Adrenal gland (tissue), 12 donors: ENCODE results near the gene SLC22A12. TPM values are rescaled to one million over a fixed set of nuclear protein-coding genes. Genes with fewer than 3 reads are reported as not detected.
A peak's percentile ranks its signal among the peaks of the same experiment; 100 is the strongest.

Source experiments
- DNase-seq, 7 donors: peaks; one replicate each; pipeline ENCODE4 v3.0.0-alpha.2; 2019 to 2020
- H3K27ac ChIP-seq, 5 donors: fragments of 200-600 bp; sonication (generic) in 4 of 5; 1 replicate in 3 of 5; 2 replicates in 2 of 5; pipeline versions ENCODE4 v1.5.1 to v1.8.0; 2016 to 2020; ENCODE audit warnings: mild to moderate bottlenecking in 1 of 5
- H3K27me3 ChIP-seq: fragments of 200-600 bp; 2 replicates; pipeline ENCODE4 v1.8.0; 2021
- H3K36me3 ChIP-seq, 2 donors: fragments of 200-600 bp; replicated peaks in 1 of 2; 1 replicate in 1 of 2; 2 replicates in 1 of 2; pipeline versions ENCODE4 v1.5.1 to v1.8.0; 2018 to 2022
- H3K4me1 ChIP-seq, 2 donors: fragments of 200-600 bp; replicated peaks in 1 of 2; 1 replicate in 1 of 2; 2 replicates in 1 of 2; pipeline versions ENCODE4 v1.5.1 to v1.8.0; 2018 to 2021
- H3K4me3 ChIP-seq, 4 donors: fragments of 200-600 bp; sonication (generic) in 3 of 4; one replicate each; pipeline ENCODE4 v1.5.1; 2016 to 2018
- H3K9me3 ChIP-seq, 3 donors: fragments of 200-600 bp; sonication (generic) in 1 of 3; replicated peaks in 1 of 3; 1 replicate in 2 of 3; 2 replicates in 1 of 3; pipeline versions ENCODE4 v1.5.1 to v1.8.0; 2016 to 2021
- CTCF ChIP-seq, 6 experiments: fragments of 450-650 bp in 4 of 6; fragments of 200-600 bp in 2 of 6; sonication (generic) in 1 of 6; IDR thresholded peaks; 1 replicate in 5 of 6; 2 replicates in 1 of 6; pipeline versions ENCODE4 v1.5.1 to v1.8.0; 2016 to 2021; ENCODE audit warnings: antibody characterized with exemption in 6 of 6, mild to moderate bottlenecking in 2 of 6, moderate library complexity in 1 of 6
- POLR2A ChIP-seq, 2 donors: fragments of 450-650 bp; IDR thresholded peaks; one replicate each; pipeline ENCODE4 v1.6.1; 2017; ENCODE audit warnings: antibody characterized with exemption in 2 of 2, mild to moderate bottlenecking in 2 of 2, moderate library complexity in 1 of 2
- WGBS, 4 donors: extraction: QIAGEN DNeasy Blood & Tissue Kit in 2 of 4; methylation state at CpG; one replicate each; pipeline versions ENCODE4 v1.1.5 to v1.1.7; 2013 to 2017; 5-methylcytosine and 5-hydroxymethylcytosine counted together
- intact Hi-C, 2 donors: fragments of 100-400 bp; cut with DNase I; formaldehyde crosslinking; loops; one replicate each; pipeline versions ENCODE4 v1.14.1 to v1.15.0; 2022 to 2023
- polyA plus RNA-seq, 3 donors: library from polyadenylated mRNA; stranded (reverse); fragments of 200-250 nt in 2 of 3; fragments of 350-450 nt in 1 of 3; fragmentation: Illumina TruSeq in 1 of 3; extraction: RNeasy Lipid Tissue Mini Kit (QIAGEN cat#74804) in 1 of 3; gene quantifications; one replicate each; pipeline ENCODE4 v1.2.3, GENCODE V29; 2013 to 2014
- total RNA-seq, 9 donors: library from RNA; depleted of rRNA in 4 of 9; stranded (reverse); fragments of >200 nt in 4 of 9; fragments of 120-200 nt in 1 of 9; fragmentation: NEBNext Ultra II Directional in 1 of 9; extraction: Animal tissue kit (Norgen Biotek cat#: 25700) in 1 of 9; gene quantifications; one replicate each; pipeline versions ENCODE4 v1.1.0 to v1.2.4, GENCODE V29; 2013 to 2023
- donor health status: healthy with polysubstance abuse.
- donor health status: Bipolar disorder and iron deficiency.
- donor health status: DM: yes; HTN: yes; CAD: no.
- donor health status: DM: no; HTN: no; CAD: no.
- donor health status: DM: no; HTN: no; CAD: no.
- donor health status: DM: yes; HTN: yes; CAD: no.

Gene SLC22A12
- total and polyA plus RNA-seq, 12 donors: not detected

GRCh38 chr11:64637334-64638017 lies 46.5 kb downstream of the SLC22A12 start:
- DNase-seq: no peak
- Histone ChIP-seq H3K9me3 (no peaks in the 10 kb centered on the region), H3K27me3 (peaks cover 6% of the 10 kb centered on the region), H3K4me1 (no peaks in the 10 kb centered on the region), H3K27ac (peak overlapping the region in 1 of 5 donors; percentile 30), H3K36me3 (no peaks in the 10 kb centered on the region), H3K4me3 (no peak overlapping the region)
- 67 to 74% (median 72%) methylated on average over 6 to 15 of the region's 15 CpGs for WGBS, 4 donors
- intact Hi-C loops: no loop called here
- no peak for TF ChIP-seq CTCF (IDR thresholded peaks at IDR 0.05)
- TF ChIP-seq POLR2A (IDR thresholded peaks at IDR 0.05): no peak

- H3K27me3 ChIP-seq: peaks cover 7% of the 10 kb centered on the region
- peak overlapping the region in 1 of 5 donors; percentile 30 for H3K27ac ChIP-seq
- intact Hi-C loops: no loop called here
- 47 to 80% (median 55%) methylated on average over 16 to 37 of the region's 37 CpGs for WGBS, 4 donors
- H3K9me3 ChIP-seq: no peaks in the 10 kb centered on the region
- H3K4me1 ChIP-seq: no peaks in the 10 kb centered on the region
- H3K36me3 ChIP-seq: no peaks in the 10 kb centered on the region
- peak overlapping the region in 1 of 4 donors; percentile 15 for H3K4me3 ChIP-seq
- TF ChIP-seq CTCF (IDR thresholded peaks at IDR 0.05) (no peak), POLR2A (IDR thresholded peaks at IDR 0.05) (no peak)
- DNase-seq: peak in 1 of 7 donors; percentile 63
Observed at GRCh38 chr11:64638018-64638665, 47.1 kb downstream of the SLC22A12 start.

GRCh38 chr11:64638829-64639228 lies 47.8 kb downstream of the SLC22A12 start:
- H3K27ac ChIP-seq: peak overlapping the region in 1 of 5 donors; percentile 30
- H3K9me3 ChIP-seq: no peaks in the 10 kb centered on the region
- DNase-seq: no peak
- TF ChIP-seq CTCF (IDR thresholded peaks at IDR 0.05) (no peak), POLR2A (IDR thresholded peaks at IDR 0.05) (no peak)
- WGBS, 4 donors: 91 to 100% (median 96%) methylated on average over 1 to 2 of the region's 2 CpGs
- H3K36me3 ChIP-seq: no peaks in the 10 kb centered on the region
- H3K4me1 ChIP-seq: no peaks in the 10 kb centered on the region
- intact Hi-C loops: no loop called here
- peaks cover 8% of the 10 kb centered on the region for H3K27me3 ChIP-seq
- H3K4me3 ChIP-seq: no peak overlapping the region

GRCh38 chr11:64639885-64640284 lies 48.9 kb downstream of the SLC22A12 start:
- intact Hi-C loops: no loop called here
- Histone ChIP-seq H3K4me1 (no peaks in the 10 kb centered on the region), H3K27me3 (peaks cover 14% of the 10 kb centered on the region), H3K36me3 (no peaks in the 10 kb centered on the region), H3K4me3 (no peak overlapping the region), H3K27ac (no peak overlapping the region), H3K9me3 (no peaks in the 10 kb centered on the region)
- TF ChIP-seq CTCF (IDR thresholded peaks at IDR 0.05) (no peak), POLR2A (IDR thresholded peaks at IDR 0.05) (no peak)
- 74 to 90% (median 82%) methylated on average over 3 to 4 of the region's 4 CpGs for WGBS, 4 donors
- no peak for DNase-seq
